Measurements from ENCODE around the gene AKAP3. TPM values are rescaled to one million over a fixed set of nuclear protein-coding genes. Genes with fewer than 3 reads are reported as not detected.

The AKAP3 gene
- total and polyA plus RNA-seq, 10 of the 15 experiments (the other 5 are each of a cell fraction or from before 2014, with no cell fraction given): 0.40 to 2.4 (median 1.3) TPM

GRCh38 chr12:4690760-4691159 is 41.9 kb upstream of the AKAP3 start (continued):
- TF ChIP-seq, protein P1, sequence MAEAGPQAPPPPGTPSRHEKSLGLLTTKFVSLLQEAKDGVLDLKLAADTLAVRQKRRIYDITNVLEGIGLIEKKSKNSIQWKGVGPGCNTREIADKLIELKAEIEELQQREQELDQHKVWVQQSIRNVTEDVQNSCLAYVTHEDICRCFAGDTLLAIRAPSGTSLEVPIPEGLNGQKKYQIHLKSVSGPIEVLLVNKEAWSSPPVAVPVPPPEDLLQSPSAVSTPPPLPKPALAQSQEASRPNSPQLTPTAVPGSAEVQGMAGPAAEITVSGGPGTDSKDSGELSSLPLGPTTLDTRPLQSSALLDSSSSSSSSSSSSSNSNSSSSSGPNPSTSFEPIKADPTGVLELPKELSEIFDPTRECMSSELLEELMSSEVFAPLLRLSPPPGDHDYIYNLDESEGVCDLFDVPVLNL (IDR thresholded peaks at IDR 0.05; ENCODE audit: low read depth, low read length): no peak
- TF ChIP-seq ATF7 (IDR thresholded peaks at IDR 0.05; ENCODE audit: low read depth) (no peak), MEF2B (IDR thresholded peaks at IDR 0.05; ENCODE audit: partially characterized antibody, poor library complexity, severe bottlenecking) (no peak), GATAD2B (conservative IDR thresholded peaks at IDR 0.05; ENCODE audit: low read depth) (no peak), TCF7 (IDR thresholded peaks at IDR 0.05; ENCODE audit: borderline replicate concordance) (no peak)

GRCh38 chr12:4685317-4685716 is 36.5 kb upstream of the AKAP3 start:
- 93% methylated on average over 8 of the region's 8 CpGs for WGBS (ENCODE audit: insufficient coverage, insufficient replicate concordance, low lambda C conversion rate, missing lambda C conversion rate)
- ChIA-PET CTCF (no interaction called here), POLR2A (no interaction called here), SMC1A (ENCODE audit: uncharacterized antibody, unreplicated experiment) (no interaction called here), RAD21 (ENCODE audit: unreplicated experiment) (no interaction called here)
- in situ Hi-C loops (cut with MboI) (no loop called here), intact Hi-C loops (cut with micrococcal nuclease; ENCODE audit: unreplicated experiment) (no loop called here)
- no peak overlapping the region for H3K9ac ChIP-seq (ENCODE audit: control insufficient read depth, insufficient read depth, low read length)
- no peak overlapping the region for H3K27ac ChIP-seq (ENCODE audit: control insufficient read depth, insufficient read depth)
- no peaks in the 10 kb centered on the region for H3K79me2 ChIP-seq (ENCODE audit: control insufficient read depth, insufficient read depth, low read length)
- no peak for DNase-seq (ENCODE audit: low read depth, low spot score)
- no TSS peak for BruUV-seq (replicated peaks)
- H3K4me3 ChIP-seq: no peak overlapping the region
- no peak overlapping the region for H3K4me2 ChIP-seq (ENCODE audit: control insufficient read depth, insufficient read depth)
- no peak for ATAC-seq
- no peak overlapping the region for H2AFZ ChIP-seq (ENCODE audit: control insufficient read depth, low read depth, low read length)
- H3K27me3 ChIP-seq (replicated peaks in 1 of 2; ENCODE audit: control insufficient read depth in 2 of 2, insufficient read depth in 2 of 2, low read length in 1 of 2): no peaks in the 10 kb centered on the region
- no peaks in the 10 kb centered on the region for H3K4me1 ChIP-seq (ENCODE audit: control insufficient read depth, insufficient read depth, low read length)
- H4K20me1 ChIP-seq (ENCODE audit: control insufficient read depth, insufficient read depth): no peaks in the 10 kb centered on the region
- no peaks in the 10 kb centered on the region for H3K9me3 ChIP-seq (replicated peaks; ENCODE audit: control insufficient read depth, insufficient read depth, low read length)
- H3K36me3 ChIP-seq (ENCODE audit: control insufficient read depth in 2 of 2, insufficient read depth in 2 of 2, low read length in 1 of 2): peaks cover 9 to 35% of the 10 kb centered on the region in 2 experiments
- no peak for FAIRE-seq
- TF ChIP-seq NRF1 (conservative IDR thresholded peaks at IDR 0.05; ENCODE audit: low read depth, low read length): no peak
- no peak for TF ChIP-seq SREBF2 (IDR thresholded peaks at IDR 0.05; ENCODE audit: low read length)
- TF ChIP-seq ZNF622 (IDR thresholded peaks at IDR 0.05): no peak
- TF ChIP-seq ZZZ3 (IDR thresholded peaks at IDR 0.05; ENCODE audit: control insufficient read depth, insufficient read length, low read depth): no peak
- no peak for TF ChIP-seq POU2F2 (IDR thresholded peaks at IDR 0.05; ENCODE audit: borderline replicate concordance, low read depth, low read length)
- TF ChIP-seq E4F1 (IDR thresholded peaks at IDR 0.05; ENCODE audit: borderline replicate concordance, partially characterized antibody): no peak
- no peak for TF ChIP-seq SMC3 (IDR thresholded peaks at IDR 0.05; ENCODE audit: borderline replicate concordance, low read length)
- TF ChIP-seq, protein P2, sequence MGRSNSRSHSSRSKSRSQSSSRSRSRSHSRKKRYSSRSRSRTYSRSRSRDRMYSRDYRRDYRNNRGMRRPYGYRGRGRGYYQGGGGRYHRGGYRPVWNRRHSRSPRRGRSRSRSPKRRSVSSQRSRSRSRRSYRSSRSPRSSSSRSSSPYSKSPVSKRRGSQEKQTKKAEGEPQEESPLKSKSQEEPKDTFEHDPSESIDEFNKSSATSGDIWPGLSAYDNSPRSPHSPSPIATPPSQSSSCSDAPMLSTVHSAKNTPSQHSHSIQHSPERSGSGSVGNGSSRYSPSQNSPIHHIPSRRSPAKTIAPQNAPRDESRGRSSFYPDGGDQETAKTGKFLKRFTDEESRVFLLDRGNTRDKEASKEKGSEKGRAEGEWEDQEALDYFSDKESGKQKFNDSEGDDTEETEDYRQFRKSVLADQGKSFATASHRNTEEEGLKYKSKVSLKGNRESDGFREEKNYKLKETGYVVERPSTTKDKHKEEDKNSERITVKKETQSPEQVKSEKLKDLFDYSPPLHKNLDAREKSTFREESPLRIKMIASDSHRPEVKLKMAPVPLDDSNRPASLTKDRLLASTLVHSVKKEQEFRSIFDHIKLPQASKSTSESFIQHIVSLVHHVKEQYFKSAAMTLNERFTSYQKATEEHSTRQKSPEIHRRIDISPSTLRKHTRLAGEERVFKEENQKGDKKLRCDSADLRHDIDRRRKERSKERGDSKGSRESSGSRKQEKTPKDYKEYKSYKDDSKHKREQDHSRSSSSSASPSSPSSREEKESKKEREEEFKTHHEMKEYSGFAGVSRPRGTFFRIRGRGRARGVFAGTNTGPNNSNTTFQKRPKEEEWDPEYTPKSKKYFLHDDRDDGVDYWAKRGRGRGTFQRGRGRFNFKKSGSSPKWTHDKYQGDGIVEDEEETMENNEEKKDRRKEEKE (IDR thresholded peaks at IDR 0.05): no peak
- no peak for TF ChIP-seq NFYB (IDR thresholded peaks at IDR 0.05; ENCODE audit: insufficient read depth, low read depth, low read length)
- TF ChIP-seq, protein P3, sequence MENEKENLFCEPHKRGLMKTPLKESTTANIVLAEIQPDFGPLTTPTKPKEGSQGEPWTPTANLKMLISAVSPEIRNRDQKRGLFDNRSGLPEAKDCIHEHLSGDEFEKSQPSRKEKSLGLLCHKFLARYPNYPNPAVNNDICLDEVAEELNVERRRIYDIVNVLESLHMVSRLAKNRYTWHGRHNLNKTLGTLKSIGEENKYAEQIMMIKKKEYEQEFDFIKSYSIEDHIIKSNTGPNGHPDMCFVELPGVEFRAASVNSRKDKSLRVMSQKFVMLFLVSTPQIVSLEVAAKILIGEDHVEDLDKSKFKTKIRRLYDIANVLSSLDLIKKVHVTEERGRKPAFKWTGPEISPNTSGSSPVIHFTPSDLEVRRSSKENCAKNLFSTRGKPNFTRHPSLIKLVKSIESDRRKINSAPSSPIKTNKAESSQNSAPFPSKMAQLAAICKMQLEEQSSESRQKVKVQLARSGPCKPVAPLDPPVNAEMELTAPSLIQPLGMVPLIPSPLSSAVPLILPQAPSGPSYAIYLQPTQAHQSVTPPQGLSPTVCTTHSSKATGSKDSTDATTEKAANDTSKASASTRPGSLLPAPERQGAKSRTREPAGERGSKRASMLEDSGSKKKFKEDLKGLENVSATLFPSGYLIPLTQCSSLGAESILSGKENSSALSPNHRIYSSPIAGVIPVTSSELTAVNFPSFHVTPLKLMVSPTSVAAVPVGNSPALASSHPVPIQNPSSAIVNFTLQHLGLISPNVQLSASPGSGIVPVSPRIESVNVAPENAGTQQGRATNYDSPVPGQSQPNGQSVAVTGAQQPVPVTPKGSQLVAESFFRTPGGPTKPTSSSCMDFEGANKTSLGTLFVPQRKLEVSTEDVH (IDR thresholded peaks at IDR 0.05; ENCODE audit: low read depth, partially characterized antibody): no peak
